Liver (tissue), 9 donors: ENCODE data around the gene TBC1D22B. TPM values are rescaled to one million over a fixed set of nuclear protein-coding genes. Genes with fewer than 3 reads are reported as not detected.

Source experiments
- DNase-seq: peaks from one replicate; pipeline ENCODE4 v3.0.0-alpha.2; 2017; ENCODE audit warnings: low spot score
- H3K27ac ChIP-seq, 2 donors: one replicate each; pipeline ENCODE4 v1.7.0; 2013; ENCODE audit warnings: inconsistent platforms in 2 of 2, low read length in 2 of 2, control low read depth in 1 of 2, low read depth in 1 of 2, mild to moderate bottlenecking in 1 of 2
- H3K27me3 ChIP-seq, 4 donors: one replicate each; pipeline versions ENCODE4 v1.6.1 to v1.7.0; 2013; ENCODE audit warnings: low read length in 3 of 4, inconsistent platforms in 1 of 4, mild to moderate bottlenecking in 1 of 4, moderate library complexity in 1 of 4; ENCODE audit not compliant: control insufficient read depth in 4 of 4, insufficient read depth in 4 of 4
- H3K36me3 ChIP-seq, 4 donors: one replicate each; pipeline versions ENCODE4 v1.6.1 to v1.7.0; 2013; ENCODE audit warnings: low read length in 3 of 4, mild to moderate bottlenecking in 3 of 4, low read depth in 1 of 4, moderate library complexity in 1 of 4; ENCODE audit not compliant: control insufficient read depth in 4 of 4, insufficient read depth in 3 of 4
- H3K4me1 ChIP-seq, 4 donors: one replicate each; pipeline versions ENCODE4 v1.6.1 to v1.7.0; 2013; ENCODE audit warnings: low read length in 3 of 4, mild to moderate bottlenecking in 3 of 4, moderate library complexity in 1 of 4; ENCODE audit not compliant: control insufficient read depth in 4 of 4, insufficient read depth in 4 of 4
- H3K4me3 ChIP-seq, 3 donors: one replicate each; pipeline versions ENCODE4 v1.6.1 to v1.7.0; 2013; ENCODE audit warnings: low read length in 3 of 3, control low read depth in 1 of 3, low read depth in 1 of 3, mild to moderate bottlenecking in 1 of 3
- H3K9ac ChIP-seq, 2 donors: one replicate each; pipeline ENCODE4 v1.7.0; 2013; ENCODE audit warnings: low read length in 2 of 2, mild to moderate bottlenecking in 2 of 2, moderate library complexity in 2 of 2, control low read depth in 1 of 2, low read depth in 1 of 2
- H3K9me3 ChIP-seq, 4 donors: one replicate each; pipeline versions ENCODE4 v1.6.1 to v1.7.0; 2013; ENCODE audit warnings: low read length in 3 of 4; ENCODE audit not compliant: control insufficient read depth in 4 of 4
- CTCF ChIP-seq: fragments of 150-350 bp; IDR thresholded peaks from 2 replicates; pipeline ENCODE4 v1.5.1; 2017; ENCODE audit warnings: improper control_type of control experiment, low read depth, low read length; ENCODE audit not compliant: missing input control
- EGR1 ChIP-seq, 2 donors: IDR thresholded peaks; 2 replicates each; pipeline ENCODE4 v1.6.1; 2016 to 2018; ENCODE audit warnings: antibody characterized with exemption in 2 of 2, low read depth in 2 of 2
- FOXA1 ChIP-seq: IDR thresholded peaks from 2 replicates; pipeline ENCODE4 v1.6.1; 2016; ENCODE audit warnings: antibody characterized with exemption
- FOXA2 ChIP-seq: IDR thresholded peaks from 2 replicates; pipeline ENCODE4 v1.6.1; 2016; ENCODE audit warnings: antibody characterized with exemption
- GABPA ChIP-seq, 2 donors: IDR thresholded peaks in 1 of 2; conservative IDR thresholded peaks in 1 of 2; 2 replicates each; pipeline ENCODE4 v1.6.1; 2016; ENCODE audit warnings: antibody characterized with exemption in 2 of 2, mild to moderate bottlenecking in 1 of 2, moderate library complexity in 1 of 2
- HNF4A ChIP-seq, 2 donors: conservative IDR thresholded peaks; 2 replicates each; pipeline ENCODE4 v1.6.1; 2016; ENCODE audit warnings: antibody characterized with exemption in 2 of 2, mild to moderate bottlenecking in 2 of 2
- HNF4G ChIP-seq: IDR thresholded peaks from 2 replicates; pipeline ENCODE4 v1.6.1; 2016; ENCODE audit warnings: antibody characterized with exemption
- JUND ChIP-seq, 2 donors: IDR thresholded peaks; 2 replicates each; pipeline ENCODE4 v1.6.1; 2016; ENCODE audit warnings: antibody characterized with exemption in 2 of 2
- NR2F2 ChIP-seq: IDR thresholded peaks from 2 replicates; pipeline ENCODE4 v1.6.1; 2016; ENCODE audit warnings: antibody characterized with exemption
- RAD21 ChIP-seq, 2 donors: IDR thresholded peaks; 2 replicates each; pipeline ENCODE4 v1.6.1; 2016; ENCODE audit warnings: antibody characterized with exemption in 2 of 2, mild to moderate bottlenecking in 2 of 2
- REST ChIP-seq: IDR thresholded peaks from 2 replicates; pipeline ENCODE4 v1.6.1; 2016; ENCODE audit warnings: antibody characterized with exemption, mild to moderate bottlenecking
- SP1 ChIP-seq: IDR thresholded peaks from 2 replicates; pipeline ENCODE4 v1.6.1; 2018; ENCODE audit warnings: antibody characterized with exemption, mild to moderate bottlenecking
- YY1 ChIP-seq: IDR thresholded peaks from 2 replicates; pipeline ENCODE4 v1.6.1; 2016; ENCODE audit warnings: antibody characterized with exemption, mild to moderate bottlenecking
- ZBTB33 ChIP-seq: IDR thresholded peaks from 2 replicates; pipeline ENCODE4 v1.6.1; 2016; ENCODE audit warnings: antibody characterized with exemption
- WGBS: extraction: QIAGEN DNeasy Blood & Tissue Kit; methylation state at CpG from one replicate; pipeline ENCODE4 v1.1.7; 2013; 5-methylcytosine and 5-hydroxymethylcytosine counted together
- polyA plus RNA-seq, 2 donors: library from polyadenylated mRNA; stranded (reverse) in 1 of 2; unstranded in 1 of 2; fragments of 200-250 nt in 1 of 2; fragments of >200 nt in 1 of 2; fragmentation: Nextera tagmentation in 1 of 2; extraction: Ambion mirVana in 1 of 2; gene quantifications; one replicate each; pipeline versions ENCODE4 v1.2.1 to v1.2.3, GENCODE V29; 2013 to 2015
- total RNA-seq, 2 donors: library from RNA; depleted of rRNA; stranded (reverse); fragments of >200 nt; gene quantifications; one replicate each; pipeline ENCODE4 v1.2.3, GENCODE V29; 2014
- TF ChIP-seq, protein P1 (sequence below): IDR thresholded peaks from 2 replicates; pipeline ENCODE4 v1.6.1; 2016; ENCODE audit warnings: antibody characterized with exemption
- TF ChIP-seq, protein P2 (sequence below): IDR thresholded peaks from 2 replicates; pipeline ENCODE4 v1.6.1; 2016; ENCODE audit warnings: antibody characterized with exemption
- donor health status: healthy.
- donor health status: healthy.
- donor health status: healthy.
- donor health status: healthy.
- donor health status: healthy.

TBC1D22B gene
- total and polyA plus RNA-seq, 4 donors: 1.4 to 10.7 (median 1.9) TPM

GRCh38 chr6:37265001-37265400 lies 7.4 kb downstream of the TBC1D22B start:
- H3K27me3 ChIP-seq: no peaks in the 10 kb centered on the region
- H3K27ac ChIP-seq: no peak overlapping the region
- H3K36me3 ChIP-seq: no peaks in the 10 kb centered on the region
- H3K9me3 ChIP-seq: no peaks in the 10 kb centered on the region
- H3K4me1 ChIP-seq: peaks cover 0 to 10% (median 0%) of the 10 kb centered on the region in 4 donors
- TF ChIP-seq EGR1 (IDR thresholded peaks at IDR 0.05; ENCODE audit: low read depth in 2 of 2) (no peak), CTCF (no peak), SP1 (no peak)
- H3K4me3 ChIP-seq: no peak overlapping the region
- 93% methylated on average over 2 of the region's 2 CpGs for WGBS
- DNase-seq: no peak
- H3K9ac ChIP-seq: no peak overlapping the region

DNA sequence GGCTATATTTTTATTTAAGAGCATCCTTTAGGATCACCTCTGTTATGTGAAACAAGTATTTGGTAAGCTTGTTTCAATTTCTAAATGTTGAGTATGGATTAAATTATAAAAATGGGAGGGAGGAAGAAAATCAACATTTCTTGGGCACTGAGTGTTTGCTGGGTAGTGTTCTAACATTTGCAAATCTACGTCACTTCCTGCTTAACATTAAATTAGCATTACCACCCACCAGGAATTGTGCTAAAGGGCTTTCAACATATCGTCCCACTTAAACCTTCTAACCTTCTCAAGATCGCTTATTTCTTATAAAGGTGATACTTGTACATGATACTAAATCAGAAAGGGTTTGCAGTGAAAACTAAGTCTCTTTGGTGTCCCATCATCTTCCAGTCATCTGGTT lies 8.3 kb downstream of the TBC1D22B start:
- 92% methylated on average over 3 of the region's 3 CpGs for WGBS
- no peak for DNase-seq
- H3K9me3 ChIP-seq: no peaks in the 10 kb centered on the region

More for the DNA sequence above, 8.3 kb downstream of the TBC1D22B start:
- peaks cover 0 to 4% (median 2%) of the 10 kb centered on the region in 4 donors for H3K36me3 ChIP-seq
- no peaks in the 10 kb centered on the region for H3K27me3 ChIP-seq
- peaks cover 0 to 10% (median 0%) of the 10 kb centered on the region in 4 donors for H3K4me1 ChIP-seq
- H3K4me3 ChIP-seq: no peak overlapping the region
- no peak for TF ChIP-seq REST
- no peak for TF ChIP-seq JUND (IDR thresholded peaks at IDR 0.05)
- no peak for TF ChIP-seq RAD21 (IDR thresholded peaks at IDR 0.05)
- no peak for TF ChIP-seq YY1
- no peak for TF ChIP-seq HNF4A (conservative IDR thresholded peaks at IDR 0.05)
- no peak for TF ChIP-seq HNF4G
- TF ChIP-seq FOXA1: no peak
- TF ChIP-seq, protein P1, sequence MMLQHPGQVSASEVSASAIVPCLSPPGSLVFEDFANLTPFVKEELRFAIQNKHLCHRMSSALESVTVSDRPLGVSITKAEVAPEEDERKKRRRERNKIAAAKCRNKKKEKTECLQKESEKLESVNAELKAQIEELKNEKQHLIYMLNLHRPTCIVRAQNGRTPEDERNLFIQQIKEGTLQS: no peak
- no peak for TF ChIP-seq ZBTB33
- TF ChIP-seq CTCF: no peak
- no peak for TF ChIP-seq FOXA2
- TF ChIP-seq NR2F2: no peak
- TF ChIP-seq, protein P2, sequence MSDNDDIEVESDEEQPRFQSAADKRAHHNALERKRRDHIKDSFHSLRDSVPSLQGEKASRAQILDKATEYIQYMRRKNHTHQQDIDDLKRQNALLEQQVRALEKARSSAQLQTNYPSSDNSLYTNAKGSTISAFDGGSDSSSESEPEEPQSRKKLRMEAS: no peak
- no peak for TF ChIP-seq GABPA (IDR thresholded peaks at IDR 0.05 in 1 of 2, conservative IDR thresholded peaks at IDR 0.05 in 1 of 2)
- no peak overlapping the region for H3K9ac ChIP-seq
- no peak overlapping the region for H3K27ac ChIP-seq
